HG03135 (cell line): Measurements from ENCODE around the gene ANKRD18A.
"Not testable (repeated sequence)": the region's sequence is repeated elsewhere in the genome, so short reads cannot be mapped to it uniquely, and the experiment has no call there.

ENCODE experiments used
- ATAC-seq: cut with Tn5 transposase; IDR thresholded peaks from one replicate; pipeline ENCODE4 v1.9.1; 2021; ENCODE audit warnings: mild to moderate bottlenecking, moderate library complexity; ENCODE audit not compliant: unreplicated experiment

The ANKRD18A gene

DNA sequence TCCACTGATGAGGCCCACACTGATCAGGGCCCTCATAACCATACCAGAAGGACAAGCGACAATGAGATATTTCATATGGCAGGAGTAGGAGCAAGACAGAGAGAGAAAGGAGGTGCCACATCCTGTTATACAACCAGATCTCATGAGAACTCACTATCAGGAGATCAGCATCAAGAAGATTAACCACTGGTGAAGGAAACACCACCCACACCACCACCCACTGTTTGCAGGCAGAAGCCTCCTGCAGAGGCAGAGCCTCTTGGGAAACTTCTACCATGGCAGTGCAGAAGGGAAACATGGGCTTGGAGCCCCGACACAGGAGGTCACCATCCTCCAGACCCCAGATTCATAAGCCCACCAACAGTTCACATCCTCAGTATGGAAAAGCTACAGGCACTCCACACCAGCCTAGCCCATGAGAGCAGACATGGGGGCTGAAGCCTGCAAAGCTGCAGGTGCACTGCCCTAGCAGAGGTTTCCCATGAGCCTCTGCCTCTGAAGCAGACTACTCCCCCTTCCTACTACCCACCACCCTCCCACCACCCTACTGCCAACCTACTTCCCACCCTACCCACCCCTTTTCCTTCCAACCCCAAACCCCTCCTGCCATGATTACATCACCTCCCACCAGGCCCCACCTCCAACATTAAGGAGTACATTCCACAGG is 73.8 kb downstream of the ANKRD18A start:
- not testable (repeated sequence) for ATAC-seq

DNA sequence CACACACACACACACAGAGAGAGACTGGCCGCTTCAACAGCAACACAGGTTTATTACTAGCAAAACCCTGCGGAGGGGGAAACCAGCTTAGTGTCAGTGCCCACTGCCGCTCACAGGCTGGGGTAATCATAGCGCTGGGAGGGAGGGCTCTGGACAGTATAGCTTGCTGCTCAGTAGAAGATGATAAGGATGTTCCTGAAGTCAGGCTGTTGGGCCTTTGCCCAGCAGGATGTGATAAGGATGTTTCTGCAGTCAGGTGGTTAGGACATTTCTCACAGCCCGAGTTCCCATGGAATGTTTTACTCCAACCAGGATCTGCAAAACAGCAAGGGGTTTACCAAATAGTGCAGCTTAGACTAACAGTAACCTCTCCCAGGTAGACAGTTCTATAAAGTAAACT is 79.9 kb downstream of the ANKRD18A start:
- not testable (repeated sequence) for ATAC-seq

DNA sequence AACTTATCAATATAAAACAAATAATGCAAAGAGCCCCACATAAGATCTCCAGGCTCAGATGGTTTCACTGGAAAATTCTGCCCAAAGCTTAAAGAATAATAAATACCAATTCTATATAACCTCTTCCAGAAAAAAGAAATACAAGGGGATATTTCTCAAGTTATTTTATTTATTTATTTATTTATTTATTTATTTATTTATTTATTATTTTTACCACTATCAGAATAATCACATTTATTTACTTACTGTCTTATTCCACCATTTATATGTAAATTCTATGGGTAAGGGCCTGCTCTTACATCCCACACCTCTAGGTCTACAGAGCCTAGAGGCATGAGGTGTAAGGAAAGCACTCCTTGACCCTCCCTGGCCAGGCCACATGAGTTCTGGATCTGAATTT is 91.1 kb downstream of the ANKRD18A start:
- ATAC-seq, result no peak

DNA sequence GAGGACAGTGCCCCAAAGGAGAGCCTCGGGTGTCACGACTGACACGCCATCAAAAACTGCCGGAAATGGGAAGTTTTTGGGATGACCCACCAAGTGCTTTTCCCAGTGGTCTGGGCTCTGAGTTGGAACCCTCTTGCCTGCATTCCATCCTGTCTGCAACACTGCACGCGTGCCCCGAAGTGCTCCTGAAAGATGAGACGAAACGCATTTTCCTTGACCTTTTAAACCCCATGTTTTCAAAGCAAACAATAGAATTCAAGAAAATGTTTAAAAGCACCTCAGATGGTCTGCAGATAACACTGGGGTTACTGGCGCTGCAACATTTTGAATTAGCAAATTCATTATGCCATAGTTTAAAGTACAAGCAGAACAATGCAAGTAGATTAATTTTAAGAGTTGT is 92.9 kb downstream of the ANKRD18A start:
- no peak for ATAC-seq

DNA sequence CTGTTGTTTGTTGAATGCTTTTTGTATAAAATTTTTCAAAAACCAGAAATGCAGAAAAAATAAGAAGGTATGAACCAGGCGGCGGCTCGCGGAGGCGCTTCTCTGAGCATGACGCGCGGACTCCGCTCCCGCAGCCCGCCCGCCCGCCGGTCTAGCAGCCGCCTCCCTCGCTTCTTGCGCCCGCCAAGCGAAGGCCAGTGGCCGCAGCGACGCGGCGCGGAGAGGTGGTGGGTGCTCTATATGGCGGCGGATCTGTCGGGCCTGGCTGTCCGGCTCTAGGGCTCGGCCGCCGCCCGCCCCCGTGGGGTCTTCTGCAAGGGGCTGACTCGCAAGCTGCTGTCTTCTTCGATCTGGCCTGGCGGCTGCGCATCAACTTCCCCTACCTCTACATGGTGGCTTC is 93.8 kb downstream of the ANKRD18A start:
- ATAC-seq, result no peak

DNA sequence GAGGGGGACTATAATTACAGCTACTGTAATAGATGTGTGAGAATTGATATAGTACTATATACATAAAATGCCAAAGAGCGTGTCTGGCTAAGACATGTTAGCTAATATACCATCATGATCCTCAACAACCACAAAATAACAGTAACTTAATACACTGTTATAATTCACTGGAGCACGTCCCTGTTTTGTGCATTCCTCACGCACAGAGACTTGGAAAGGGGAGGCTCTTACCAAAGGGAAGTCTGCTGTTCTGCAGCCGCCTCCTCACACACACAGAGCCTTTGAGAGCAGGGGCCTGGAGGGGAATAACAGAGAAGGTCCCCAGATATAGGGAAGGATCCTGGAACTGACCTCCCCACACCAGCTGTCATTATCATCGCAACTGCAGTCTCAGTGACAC is 97.3 kb downstream of the ANKRD18A start:
- no peak for ATAC-seq

DNA sequence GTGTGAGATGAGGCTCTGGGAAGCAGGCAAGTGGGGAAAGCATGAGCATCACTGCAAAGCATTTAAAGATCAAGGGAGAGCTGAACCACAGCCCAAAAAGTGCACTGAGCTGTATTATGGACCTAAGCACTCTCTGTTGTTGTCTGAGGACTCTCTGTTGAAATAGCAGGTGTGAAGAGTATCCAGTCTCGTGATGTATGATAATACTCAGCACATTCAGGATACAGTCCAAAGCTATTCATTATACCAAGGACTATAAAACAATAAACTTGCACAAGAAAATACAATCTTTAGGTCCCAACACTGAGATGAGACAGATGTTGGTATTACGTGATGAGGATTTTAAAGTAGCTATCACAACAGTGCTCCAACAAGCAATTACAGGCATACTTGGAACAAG is 98.6 kb downstream of the ANKRD18A start:
- no peak for ATAC-seq
